Esophagus (tissue), 2 donors: ENCODE measurements around the gene ARMC5. TPM values are rescaled to one million over a fixed set of nuclear protein-coding genes. Genes with fewer than 3 reads are reported as not detected.
A peak's percentile ranks its signal among the peaks of the same experiment; 100 is the strongest.
"Not testable (repeated sequence)": the region's sequence is repeated elsewhere in the genome, so short reads cannot be mapped to it uniquely, and the experiment has no call there.

Experiments
- H3K27ac ChIP-seq, 2 donors: one replicate each; pipeline ENCODE4 v1.5.1; 2013; ENCODE audit warnings: low read depth in 2 of 2, mild to moderate bottlenecking in 2 of 2, inconsistent platforms in 1 of 2, low read length in 1 of 2, moderate library complexity in 1 of 2
- H3K27me3 ChIP-seq, 2 donors: one replicate each; pipeline ENCODE4 v1.6.1; 2013; ENCODE audit warnings: low read length in 2 of 2, control low read depth in 1 of 2, mild to moderate bottlenecking in 1 of 2; ENCODE audit not compliant: insufficient read depth in 2 of 2, control insufficient read depth in 1 of 2
- H3K36me3 ChIP-seq, 2 donors: one replicate each; pipeline ENCODE4 v1.6.1; 2013; ENCODE audit warnings: low read length in 1 of 2; ENCODE audit not compliant: control insufficient read depth in 2 of 2, insufficient read depth in 2 of 2
- H3K4me1 ChIP-seq, 2 donors: one replicate each; pipeline ENCODE4 v1.6.1; 2013; ENCODE audit warnings: low read length in 1 of 2; ENCODE audit not compliant: control insufficient read depth in 2 of 2, insufficient read depth in 2 of 2
- H3K4me3 ChIP-seq, 2 donors: one replicate each; pipeline ENCODE4 v1.5.1; 2013; ENCODE audit warnings: low read length in 2 of 2, mild to moderate bottlenecking in 2 of 2, low read depth in 1 of 2, moderate library complexity in 1 of 2
- H3K9me3 ChIP-seq, 2 donors: one replicate each; pipeline ENCODE4 v1.6.1; 2013; ENCODE audit warnings: mild to moderate bottlenecking in 2 of 2, low read depth in 1 of 2, low read length in 1 of 2, moderate library complexity in 1 of 2; ENCODE audit not compliant: control insufficient read depth in 2 of 2, insufficient read depth in 1 of 2
- WGBS, 2 donors: extraction: QIAGEN DNeasy Blood & Tissue Kit; methylation state at CpG; one replicate each; pipeline ENCODE4 v1.1.7; 2013; 5-methylcytosine and 5-hydroxymethylcytosine counted together
- polyA plus RNA-seq, 2 donors: library from polyadenylated mRNA; stranded (reverse); fragments of 200-250 nt; gene quantifications; one replicate each; pipeline ENCODE4 v1.2.3, GENCODE V29; 2013
- donor health status: healthy with polysubstance abuse.
- donor health status: Bipolar disorder and iron deficiency.

The ARMC5 gene
- polyA plus RNA-seq, 2 donors: 10.3 to 15.1 TPM

DNA sequence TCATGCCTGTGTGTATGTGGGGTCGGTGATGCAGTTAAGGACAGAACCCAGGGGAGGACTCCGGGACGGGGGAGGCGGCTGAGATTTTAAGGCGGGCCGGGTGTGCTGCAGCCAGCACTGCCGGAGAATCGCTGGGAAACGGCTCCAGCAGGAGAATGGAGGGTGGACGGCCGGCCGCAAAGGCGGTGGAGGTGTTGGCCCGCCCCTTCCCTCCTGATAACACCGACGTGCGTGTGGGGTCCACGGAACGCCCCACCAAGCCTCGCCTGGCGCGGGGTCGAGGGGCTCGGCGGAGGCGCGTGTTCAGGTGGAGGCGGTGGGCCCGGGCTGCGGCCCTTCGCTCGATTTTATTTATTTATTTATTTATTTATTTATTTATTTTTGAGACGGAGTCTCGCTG lies 17.3 kb upstream of the ARMC5 start:
- no peaks in the 10 kb centered on the region for H3K27me3 ChIP-seq
- H3K9me3 ChIP-seq: no peaks in the 10 kb centered on the region
- 57 to 71% methylated on average over 34 of the region's 34 CpGs for WGBS, 2 donors
- H3K36me3 ChIP-seq: no peaks in the 10 kb centered on the region
- no peaks in the 10 kb centered on the region for H3K4me1 ChIP-seq
- H3K27ac ChIP-seq: no peak overlapping the region
- no peak overlapping the region for H3K4me3 ChIP-seq

DNA sequence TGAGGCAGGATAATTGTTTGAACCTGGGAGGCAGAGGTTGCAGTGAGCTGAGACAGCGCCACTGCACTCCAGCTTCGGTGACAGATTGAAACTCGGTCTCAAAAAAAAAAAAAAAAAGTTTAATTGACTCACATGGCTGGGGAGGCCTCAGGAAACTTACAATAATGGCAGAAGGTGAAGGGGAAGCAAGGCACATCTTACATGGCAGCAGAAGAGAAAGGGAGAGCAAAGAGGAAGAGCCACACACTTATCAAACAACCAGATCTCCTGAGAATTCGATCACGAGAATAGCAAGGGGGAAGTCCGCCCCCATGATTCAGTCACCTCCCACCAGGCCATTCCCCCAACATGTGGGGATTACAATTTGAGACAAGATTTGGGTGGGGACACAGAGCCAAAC lies 13.4 kb upstream of the ARMC5 start:
- not testable (repeated sequence) for H3K4me1 ChIP-seq, H3K9me3 ChIP-seq, H3K27me3 ChIP-seq, H3K4me3 ChIP-seq, H3K36me3 ChIP-seq, H3K27ac ChIP-seq
- 74 to 77% methylated on average over 6 of the region's 6 CpGs for WGBS, 2 donors

DNA sequence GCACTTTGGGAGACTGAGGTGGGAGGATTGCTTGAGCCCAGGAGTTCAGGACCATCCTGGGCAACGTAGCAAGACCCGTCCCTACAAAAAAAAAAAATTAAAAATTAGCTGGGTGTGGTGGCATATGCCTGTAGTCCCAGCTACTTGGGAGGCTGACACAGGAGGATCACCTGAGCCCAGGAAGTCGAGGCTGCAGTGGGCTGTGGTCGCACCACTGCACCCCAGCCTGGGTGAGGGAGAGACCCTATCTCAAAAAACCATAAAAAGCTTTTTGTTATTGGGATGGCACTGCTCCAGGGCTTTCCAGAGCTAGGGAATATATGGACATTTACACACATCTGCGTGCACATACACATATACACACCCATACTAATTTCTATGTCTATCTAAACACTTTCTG lies 8.1 kb upstream of the ARMC5 start:
- Histone ChIP-seq H3K27ac (no peak overlapping the region), H3K9me3 (no peaks in the 10 kb centered on the region), H3K4me1 (peaks cover 7 to 14% of the 10 kb centered on the region in 2 donors), H3K36me3 (no peaks in the 10 kb centered on the region), H3K4me3 (no peak overlapping the region), H3K27me3 (no peaks in the 10 kb centered on the region)
- WGBS, 2 donors: 68 to 71% methylated on average over 5 of the region's 5 CpGs

DNA sequence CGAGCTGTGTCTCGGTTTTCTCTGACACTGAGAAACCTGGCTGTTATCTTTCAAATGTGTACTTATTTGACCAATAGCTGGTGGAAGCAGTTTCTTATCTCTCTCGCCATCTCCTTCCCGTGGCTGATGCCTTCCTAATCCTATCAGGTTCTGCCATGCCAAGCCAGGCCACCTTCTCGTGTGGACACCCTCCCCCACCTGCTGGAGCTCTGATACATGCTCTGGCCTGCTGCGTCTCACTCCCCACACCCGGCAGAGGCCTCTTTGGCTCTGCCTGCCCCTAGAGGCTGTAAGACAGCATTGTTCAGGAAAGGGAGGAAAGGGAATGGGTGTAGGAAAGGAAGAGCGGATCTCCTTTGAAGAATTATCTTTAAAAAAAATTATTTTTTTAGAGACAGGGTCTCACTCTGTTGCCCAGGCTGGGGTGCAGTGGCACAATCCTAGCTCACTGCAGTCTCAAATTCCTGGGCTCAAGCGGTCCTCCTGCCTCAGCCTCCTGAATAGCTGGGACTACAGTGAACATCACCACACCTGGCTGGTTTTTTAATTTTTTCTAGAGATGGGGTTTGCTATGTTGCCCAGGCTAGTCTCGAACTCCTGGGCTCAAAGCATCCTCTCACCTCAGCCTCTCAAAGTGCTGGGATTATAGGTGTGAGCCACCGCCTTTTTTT lies 7.5 kb upstream of the ARMC5 start:
- WGBS, 2 donors: 40 to 41% methylated on average over 11 of the region's 11 CpGs
- Histone ChIP-seq H3K4me3 (no peak overlapping the region), H3K27ac (peak overlapping the region; percentile 62 to 94), H3K4me1 (peaks cover 7 to 16% of the 10 kb centered on the region in 2 donors), H3K9me3 (no peaks in the 10 kb centered on the region), H3K27me3 (no peaks in the 10 kb centered on the region), H3K36me3 (no peaks in the 10 kb centered on the region)

DNA sequence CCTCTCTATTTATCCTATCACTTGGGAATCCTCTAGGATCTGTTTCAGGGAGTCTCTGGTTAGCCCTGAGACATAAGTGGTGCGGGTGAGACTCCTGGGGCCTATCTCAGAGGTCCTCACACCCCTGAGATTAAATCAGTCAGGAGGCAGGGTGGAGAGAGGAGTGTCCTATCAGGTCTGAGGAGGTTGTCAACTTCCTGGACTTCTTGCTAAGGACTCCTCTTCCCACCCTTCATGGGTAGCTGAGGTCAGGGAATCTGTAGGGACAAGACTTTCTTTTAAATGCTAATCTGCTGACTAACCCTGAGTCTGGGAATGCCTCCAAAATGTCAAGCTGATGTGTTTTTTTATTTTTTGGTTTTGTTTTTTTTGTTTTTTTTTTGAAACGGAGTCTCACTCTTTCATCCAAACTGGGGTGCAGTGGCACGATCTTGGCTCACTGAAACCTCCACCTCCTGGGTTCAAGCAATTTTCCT lies 6.6 kb upstream of the ARMC5 start:
- Histone ChIP-seq H3K27me3 (no peaks in the 10 kb centered on the region), H3K4me1 (peaks cover 7 to 22% of the 10 kb centered on the region in 2 donors), H3K4me3 (no peak overlapping the region), H3K36me3 (no peaks in the 10 kb centered on the region), H3K27ac (peak overlapping the region; percentile 94 to 97), H3K9me3 (no peaks in the 10 kb centered on the region)
- WGBS, 2 donors: 29 to 55% methylated on average over 3 of the region's 3 CpGs

DNA sequence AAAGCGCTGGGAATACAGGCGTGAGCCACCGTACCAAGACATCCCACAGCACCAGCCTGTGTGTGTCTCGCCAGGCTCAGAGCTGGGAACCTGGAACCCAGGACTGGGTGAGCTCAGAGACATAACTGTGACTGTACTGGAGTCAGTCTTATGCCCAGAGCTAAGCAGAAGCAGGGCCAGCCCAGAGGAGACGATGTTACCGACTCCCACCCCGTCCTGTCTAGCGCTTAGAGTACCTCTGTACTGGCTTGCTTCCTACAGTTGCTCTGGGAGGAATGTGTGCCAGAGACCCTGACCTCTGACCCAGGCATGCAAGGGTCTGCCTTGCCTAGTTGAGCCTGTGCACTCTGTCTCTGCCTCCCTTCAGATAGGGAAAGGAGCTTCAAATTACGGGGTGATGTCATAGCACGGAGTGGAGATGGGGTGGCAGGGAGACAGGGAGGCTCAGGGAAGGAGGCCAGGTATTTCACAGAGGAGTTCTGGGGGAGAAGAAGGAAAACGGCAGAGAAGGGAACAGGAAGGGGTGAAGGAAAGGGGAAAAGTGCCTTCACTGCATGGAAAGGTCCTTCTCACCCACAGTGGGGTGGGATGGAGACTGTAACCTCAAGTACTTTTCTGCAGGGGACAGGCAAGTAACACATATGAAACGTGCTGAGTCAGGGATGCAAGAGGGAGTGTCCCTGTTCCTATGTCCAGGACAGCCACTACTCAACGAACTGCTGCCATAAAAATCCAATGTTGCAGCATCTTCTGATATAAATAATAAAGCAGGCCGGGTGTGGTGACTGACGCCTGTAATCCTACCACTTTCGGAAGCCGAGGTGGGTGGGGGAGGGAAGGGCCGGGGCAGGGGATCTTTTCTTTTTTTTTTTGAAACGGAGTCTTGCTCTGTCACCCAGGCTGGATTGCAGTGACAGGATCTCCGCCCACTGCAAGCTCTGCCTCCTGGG lies 5.8 kb upstream of the ARMC5 start:
- H3K27me3 ChIP-seq: no peaks in the 10 kb centered on the region
- no peak overlapping the region for H3K4me3 ChIP-seq
- WGBS, 2 donors: 35 to 48% methylated on average over 20 of the region's 20 CpGs
- no peaks in the 10 kb centered on the region for H3K36me3 ChIP-seq
- H3K4me1 ChIP-seq: peaks cover 7 to 28% of the 10 kb centered on the region in 2 donors
- H3K9me3 ChIP-seq: no peaks in the 10 kb centered on the region
- peak overlapping the region; percentile 94 to 97 for H3K27ac ChIP-seq

DNA sequence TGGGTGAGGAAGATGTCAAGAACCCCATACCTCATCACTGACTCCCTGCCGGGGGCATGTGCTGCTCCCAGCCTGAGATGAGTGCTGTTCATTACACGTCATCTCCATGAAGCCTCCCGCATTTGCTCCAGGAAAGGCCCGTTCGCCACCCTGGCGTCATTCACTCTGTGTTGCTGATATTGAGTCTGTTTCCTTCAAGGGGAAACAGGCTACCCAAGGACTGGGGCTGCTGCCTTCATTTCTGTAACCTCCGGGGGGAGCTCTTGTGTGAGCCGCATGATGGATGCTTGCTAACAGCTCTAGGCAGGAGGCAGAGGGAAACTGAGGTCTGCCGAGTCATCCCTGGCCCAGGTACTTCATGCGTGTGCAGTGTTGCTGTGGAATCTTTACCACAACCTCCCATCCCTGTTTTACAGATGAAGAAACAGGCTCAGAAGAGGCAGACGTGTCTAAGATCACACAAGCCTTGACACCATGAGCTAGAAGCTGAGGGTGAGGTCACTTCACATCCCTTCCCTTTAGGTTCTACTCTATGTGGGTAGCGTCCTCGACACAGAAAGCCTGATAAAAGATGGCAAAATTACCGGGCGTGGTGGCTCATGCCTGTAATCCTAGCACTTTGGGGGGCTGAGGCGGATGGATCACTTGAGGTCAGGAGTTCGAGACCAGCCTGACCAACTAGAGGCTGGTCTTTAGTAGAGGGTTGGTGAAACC lies 3.5 kb upstream of the ARMC5 start:
- no peaks in the 10 kb centered on the region for H3K27me3 ChIP-seq
- H3K4me1 ChIP-seq: peaks cover 7 to 29% of the 10 kb centered on the region in 2 donors
- peak overlapping the region in 1 of 2 donors; percentile 51 for H3K27ac ChIP-seq
- H3K9me3 ChIP-seq: no peaks in the 10 kb centered on the region
- 70% methylated on average over 17 of the region's 17 CpGs for WGBS, 2 donors
- no peaks in the 10 kb centered on the region for H3K36me3 ChIP-seq
- no peak overlapping the region for H3K4me3 ChIP-seq

DNA sequence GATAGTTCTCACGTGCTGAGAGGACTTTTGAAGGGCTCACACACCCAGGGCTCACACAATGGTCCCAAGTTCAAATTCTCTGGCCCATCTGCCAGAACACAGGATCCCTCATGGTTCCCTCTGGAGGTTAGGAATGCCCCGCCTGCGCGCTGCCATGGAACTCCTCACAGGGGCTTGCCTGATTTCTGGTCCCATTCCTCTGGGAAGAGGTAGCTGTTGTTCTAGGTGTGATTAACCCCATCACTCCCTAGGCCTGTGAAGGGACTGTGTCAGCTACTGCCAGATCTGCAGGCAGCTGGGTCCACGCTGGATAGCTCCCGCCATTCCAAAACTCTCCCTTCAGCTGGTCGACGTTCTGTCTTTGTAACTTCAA lies 2.3 kb upstream of the ARMC5 start:
- peaks cover 7 to 29% of the 10 kb centered on the region in 2 donors for H3K4me1 ChIP-seq
- no peak overlapping the region for H3K27ac ChIP-seq
- no peak overlapping the region for H3K4me3 ChIP-seq
- H3K27me3 ChIP-seq: no peaks in the 10 kb centered on the region
- H3K36me3 ChIP-seq: peaks cover 0 to 3% of the 10 kb centered on the region in 2 donors
- 71 to 75% methylated on average over 8 of the region's 8 CpGs for WGBS, 2 donors
- no peaks in the 10 kb centered on the region for H3K9me3 ChIP-seq

DNA sequence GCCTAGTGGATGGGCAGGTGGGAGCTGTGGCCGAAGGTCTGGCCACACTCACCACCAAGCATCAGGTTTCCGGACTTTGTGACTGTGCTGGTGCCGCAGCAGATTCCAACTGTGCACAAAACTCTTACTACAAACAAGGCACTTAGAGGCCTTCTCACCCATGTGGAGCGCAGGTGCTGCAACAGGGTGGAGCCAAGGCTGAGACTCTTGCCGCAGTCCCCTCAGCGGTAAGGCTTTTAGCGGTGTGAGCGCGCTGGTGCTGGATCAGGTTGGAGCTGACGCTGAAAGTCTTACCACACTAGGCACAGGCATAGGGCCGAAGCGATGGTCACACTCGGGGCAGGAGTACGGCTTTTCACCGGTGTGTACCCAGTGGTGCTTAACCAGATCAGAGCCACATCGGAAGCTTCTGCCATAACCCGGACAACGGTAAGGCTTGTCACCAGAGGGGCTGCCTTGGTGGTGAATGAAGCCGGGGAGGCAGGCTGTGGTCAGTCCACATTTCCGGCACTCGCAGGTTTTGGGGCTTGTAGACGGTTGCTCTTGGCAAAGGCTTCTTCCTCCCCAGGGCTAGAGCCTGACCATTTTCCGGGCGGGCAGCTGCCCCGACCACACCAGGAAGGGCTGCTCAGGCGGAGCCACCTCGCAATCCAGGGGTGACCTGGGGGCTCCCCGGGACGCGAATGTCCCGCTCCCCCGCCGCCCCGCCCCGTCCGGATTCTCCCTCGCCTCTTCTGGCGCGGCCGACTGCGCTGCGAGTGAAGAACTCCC lies 1.0 kb upstream of the ARMC5 start:
- Histone ChIP-seq H3K36me3 (peaks cover 4 to 11% of the 10 kb centered on the region in 2 donors), H3K9me3 (no peaks in the 10 kb centered on the region), H3K27ac (peak overlapping the region; percentile 99 to 100), H3K27me3 (no peaks in the 10 kb centered on the region), H3K4me3 (peak overlapping the region; percentile 77 to 87), H3K4me1 (peaks cover 3 to 24% of the 10 kb centered on the region in 2 donors)
- 1 to 2% methylated on average over 42 of the region's 42 CpGs for WGBS, 2 donors
